Hematopoietic multipotent progenitor cell (in vitro differentiated cells): Measurements from ENCODE around the gene ISYNA1. TPM values are rescaled to one million over a fixed set of nuclear protein-coding genes. Genes with fewer than 3 reads are reported as not detected.

Experiments
- DNase-seq, 3 donors: peaks; one replicate each; pipeline ENCODE4 v3.0.0-alpha.2; 2011 to 2015; ENCODE audit warnings: low read depth in 2 of 3, low spot score in 2 of 3
- total RNA-seq: library from RNA; depleted of rRNA; stranded (reverse); fragments of >200 nt; gene quantifications from one replicate; pipeline ENCODE4 v1.2.3, GENCODE V29; 2012

The ISYNA1 gene
- total RNA-seq, 1 donor, result 109 TPM

GRCh38 chr19:18433015-18433691, 4.8 kb downstream of the ISYNA1 start:
- peak in 2 of 3 donors; percentile 69 to 78 for DNase-seq

GRCh38 chr19:18432275-18433014, 5.5 kb downstream of the ISYNA1 start:
- DNase-seq, result no peak

GRCh38 chr19:18431351-18432197, 6.4 kb downstream of the ISYNA1 start:
- no peak for DNase-seq

GRCh38 chr19:18430417-18431144, 7.4 kb downstream of the ISYNA1 start:
- no peak for DNase-seq

- DNase-seq, result no peak
Measured at GRCh38 chr19:18429717-18430416, 8.1 kb downstream of the ISYNA1 start.

GRCh38 chr19:18428787-18429674, 8.9 kb downstream of the ISYNA1 start:
- DNase-seq, result peak; percentile 85 to 94 (median 91)

- DNase-seq, result no peak
Measured at GRCh38 chr19:18428173-18428786, 9.7 kb downstream of the ISYNA1 start.

- DNase-seq, result no peak
Measured at GRCh38 chr19:18427743-18428113, 10.2 kb downstream of the ISYNA1 start.

GRCh38 chr19:18427080-18427742, 10.7 kb downstream of the ISYNA1 start:
- no peak for DNase-seq

- DNase-seq, result no peak
Measured at GRCh38 chr19:18426416-18426767, 11.5 kb downstream of the ISYNA1 start.

- no peak for DNase-seq
Measured at GRCh38 chr19:18425515-18426415, 12.2 kb downstream of the ISYNA1 start.

- DNase-seq, result no peak
Measured at GRCh38 chr19:18424890-18425514, 12.9 kb downstream of the ISYNA1 start.

- no peak for DNase-seq
Measured at GRCh38 chr19:18424122-18424889, 13.6 kb downstream of the ISYNA1 start.

GRCh38 chr19:18423258-18424020, 14.5 kb downstream of the ISYNA1 start:
- DNase-seq, result no peak

- no peak for DNase-seq
Measured at GRCh38 chr19:18422530-18423191, 15.3 kb downstream of the ISYNA1 start.
